IPS-20b (cell line): ENCODE measurements around the gene PYGO1.
"Not testable (repeated sequence)": the region's sequence is repeated elsewhere in the genome, so short reads cannot be mapped to it uniquely, and the experiment has no call there.

ENCODE experiments used
- H3K27ac ChIP-seq: one replicate; pipeline ENCODE4 v1.5.1; 2013; ENCODE audit warnings: low read length
- H3K27me3 ChIP-seq: 2 replicates; pipeline ENCODE4 v1.6.1; 2013; ENCODE audit warnings: mild to moderate bottlenecking, low read length, inconsistent platforms; ENCODE audit not compliant: insufficient read depth
- H3K36me3 ChIP-seq: 2 replicates; pipeline ENCODE4 v1.6.1; 2013; ENCODE audit warnings: low read depth, mild to moderate bottlenecking, inconsistent platforms, low read length, moderate library complexity; ENCODE audit not compliant: insufficient read depth
- H3K4me1 ChIP-seq: 2 replicates; pipeline ENCODE4 v1.6.1; 2013; ENCODE audit warnings: mild to moderate bottlenecking, control low read depth, inconsistent platforms, low read length, moderate library complexity; ENCODE audit not compliant: insufficient read depth
- H3K4me3 ChIP-seq: 2 replicates; pipeline ENCODE4 v1.5.1; 2013; ENCODE audit warnings: mild to moderate bottlenecking, low read length, inconsistent platforms
- H3K9ac ChIP-seq: 2 replicates; pipeline ENCODE4 v1.6.1; 2013; ENCODE audit warnings: low read depth, mild to moderate bottlenecking, inconsistent platforms, low read length, moderate library complexity
- H3K9me3 ChIP-seq: 2 replicates; pipeline ENCODE4 v1.6.1; 2013; ENCODE audit warnings: mild to moderate bottlenecking, low read depth, low read length, inconsistent platforms; ENCODE audit not compliant: insufficient read depth

PYGO1 gene

DNA sequence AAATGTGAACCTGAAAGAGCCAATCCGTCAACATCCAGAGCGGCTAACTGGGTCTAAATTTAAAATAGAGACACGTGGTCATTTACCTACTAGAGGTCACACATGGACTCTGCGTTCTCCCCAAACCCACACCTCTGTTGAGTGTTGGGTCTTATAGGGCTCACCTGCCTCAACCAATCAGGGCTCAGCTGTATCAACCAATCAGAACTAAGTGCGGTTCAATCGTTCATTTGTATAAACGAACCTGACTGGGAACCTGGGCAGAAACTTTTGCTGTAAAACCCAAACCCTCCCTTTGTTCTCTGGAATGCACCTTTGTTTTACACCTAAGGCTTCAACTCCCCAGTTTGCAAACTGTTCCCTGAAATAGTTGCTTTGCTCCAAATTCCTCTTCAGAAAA lies 89.0 kb downstream of the PYGO1 start:
- Histone ChIP-seq H3K9me3 (no peaks in the 10 kb centered on the region), H3K36me3 (no peaks in the 10 kb centered on the region), H3K4me3 (peak overlapping the region; percentile 98; the same call in 1 of the 2 replicates), H3K4me1 (no peaks in the 10 kb centered on the region), H3K9ac (no peak overlapping the region), H3K27ac (no peak overlapping the region), H3K27me3 (no peaks in the 10 kb centered on the region)

DNA sequence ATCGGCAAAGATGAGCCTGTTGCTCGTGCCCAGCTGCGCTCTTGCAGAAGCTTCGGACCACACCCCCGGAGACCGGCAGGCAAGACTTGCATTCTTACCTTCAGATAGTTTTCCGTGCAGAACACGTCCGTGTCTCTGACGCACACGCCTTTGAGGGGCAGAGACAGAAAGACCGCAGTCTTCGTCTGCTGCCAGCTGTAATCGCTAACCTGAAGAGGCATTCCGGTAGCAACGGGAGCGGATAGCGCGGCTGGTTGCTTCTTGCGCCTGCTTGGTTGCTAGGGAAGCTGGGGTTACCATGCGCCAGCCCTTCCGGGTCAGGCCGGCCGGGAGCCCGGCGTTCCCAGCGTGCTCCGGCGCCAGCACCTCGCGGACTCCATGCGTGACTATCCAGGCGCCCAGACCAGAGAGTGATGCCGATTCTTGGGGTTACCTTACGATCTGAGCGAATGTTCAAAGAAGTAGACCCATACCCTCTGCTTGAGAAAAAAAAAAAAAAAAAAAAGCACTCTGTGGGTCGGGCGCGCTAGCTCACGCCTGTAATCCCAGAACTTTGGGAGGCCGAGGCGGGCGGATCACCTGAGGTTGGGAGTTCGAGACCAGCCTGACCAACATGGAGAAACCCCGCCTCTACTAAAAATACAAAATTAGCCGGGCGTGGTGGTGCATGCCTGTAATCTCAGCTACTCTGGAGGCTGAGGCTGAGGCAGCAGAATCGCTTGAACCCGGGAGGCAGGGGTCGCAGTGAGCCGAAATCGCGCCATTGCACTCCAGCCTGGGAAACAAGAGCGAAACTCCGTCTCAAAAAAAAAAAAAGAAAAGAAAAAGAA lies 89.8 kb downstream of the PYGO1 start:
- H3K9me3 ChIP-seq, H3K36me3 ChIP-seq, H3K27me3 ChIP-seq, H3K27ac ChIP-seq, H3K4me1 ChIP-seq: not testable (repeated sequence)
- peak overlapping the region; percentile 34; the same call in 1 of the 2 replicates for H3K9ac ChIP-seq
- peak overlapping the region; percentile 98 for H3K4me3 ChIP-seq

DNA sequence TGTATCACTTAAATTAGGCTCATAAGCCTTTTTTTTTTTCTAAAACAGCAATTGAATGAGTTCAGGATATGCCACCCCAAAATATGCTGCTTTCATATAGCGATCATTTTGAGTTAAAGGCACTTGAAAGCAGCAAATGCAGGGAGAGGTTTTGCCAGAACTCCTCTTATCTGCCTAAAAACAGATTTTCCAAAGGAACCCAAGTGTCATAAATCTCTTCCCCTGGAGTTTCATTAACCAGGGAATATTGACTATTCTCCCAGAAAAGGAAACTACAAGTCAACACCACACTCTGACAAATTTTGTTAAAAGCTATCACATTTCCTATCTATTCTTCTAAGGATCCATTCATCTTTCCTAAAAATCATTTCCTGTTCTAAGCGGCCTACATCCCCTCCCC lies 91.4 kb downstream of the PYGO1 start:
- Histone ChIP-seq H3K9ac (no peak overlapping the region), H3K27ac (no peak overlapping the region), H3K4me3 (no peak overlapping the region), H3K9me3 (no peaks in the 10 kb centered on the region), H3K4me1 (no peaks in the 10 kb centered on the region), H3K27me3 (no peaks in the 10 kb centered on the region), H3K36me3 (no peaks in the 10 kb centered on the region)

- no peaks in the 10 kb centered on the region for H3K36me3 ChIP-seq
- H3K27me3 ChIP-seq: no peaks in the 10 kb centered on the region
- H3K9me3 ChIP-seq: no peaks in the 10 kb centered on the region
- no peak overlapping the region for H3K4me3 ChIP-seq
- no peak overlapping the region for H3K9ac ChIP-seq
- no peak overlapping the region for H3K27ac ChIP-seq
- no peaks in the 10 kb centered on the region for H3K4me1 ChIP-seq
Observed at GRCh38 chr15:55494931-55495330, 93.2 kb downstream of the PYGO1 start.

DNA sequence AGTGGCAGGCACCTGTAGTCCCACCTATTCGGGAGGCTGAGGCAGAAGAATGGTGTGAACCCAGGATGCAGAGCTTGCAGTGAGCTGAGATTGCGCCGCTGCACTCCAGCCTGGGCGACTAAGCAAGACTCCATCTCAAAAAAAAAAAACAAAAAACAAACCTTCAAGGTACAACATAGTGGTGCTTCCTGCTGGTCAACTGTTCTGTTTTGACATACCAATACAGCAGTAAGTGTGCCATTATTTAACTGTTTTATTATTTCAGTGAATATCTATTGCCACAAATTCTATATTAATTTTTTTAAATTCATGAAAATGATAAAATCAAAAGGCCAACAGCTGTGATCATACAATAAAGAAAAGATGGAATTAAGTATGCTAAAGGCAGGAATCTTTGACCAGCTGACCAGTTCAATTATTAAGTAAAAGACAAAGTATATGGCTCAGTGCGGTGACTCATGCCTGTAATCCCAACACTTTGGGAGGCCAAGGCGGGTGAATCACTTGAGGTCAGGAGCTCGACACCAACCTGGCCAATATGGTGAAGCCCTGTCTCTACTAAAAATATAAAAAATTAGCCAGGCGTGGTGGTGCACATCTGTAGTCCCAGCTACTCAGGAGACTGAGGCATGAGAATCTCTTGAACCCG lies 99.1 kb downstream of the PYGO1 start:
- H3K4me1 ChIP-seq, H3K4me3 ChIP-seq, H3K27me3 ChIP-seq, H3K27ac ChIP-seq, H3K36me3 ChIP-seq, H3K9ac ChIP-seq, H3K9me3 ChIP-seq: not testable (repeated sequence)
